ENCODE results near the gene ULBP3.
"Not testable (repeated sequence)": the region's sequence is repeated elsewhere in the genome, so short reads cannot be mapped to it uniquely, and the experiment has no call there.

The ULBP3 gene

GRCh38 chr6:150038202-150039062 lies 30.5 kb downstream of the ULBP3 start:
- DNase-seq: no peak

- no peak for DNase-seq
Observed at GRCh38 chr6:150037526-150038201, 31.3 kb downstream of the ULBP3 start.

- no peak for DNase-seq
Observed at GRCh38 chr6:150036081-150036480, 32.8 kb downstream of the ULBP3 start.

- no peak for DNase-seq
Observed at GRCh38 chr6:150033207-150033771, 35.6 kb downstream of the ULBP3 start.

- DNase-seq: no peak
Observed at GRCh38 chr6:150032598-150032997, 36.3 kb downstream of the ULBP3 start.

GRCh38 chr6:150030611-150031010 lies 38.3 kb downstream of the ULBP3 start:
- no peak for DNase-seq

GRCh38 chr6:150029749-150030148 lies 39.2 kb downstream of the ULBP3 start:
- no peak for DNase-seq

GRCh38 chr6:150029276-150029675 lies 39.6 kb downstream of the ULBP3 start:
- DNase-seq: no peak

GRCh38 chr6:150028799-150029198 lies 40.1 kb downstream of the ULBP3 start:
- DNase-seq: no peak

- no peak for DNase-seq
Observed at GRCh38 chr6:150027806-150028565, 40.9 kb downstream of the ULBP3 start.

GRCh38 chr6:150026976-150027805 lies 41.7 kb downstream of the ULBP3 start:
- DNase-seq: no peak

- DNase-seq: no peak
Observed at GRCh38 chr6:150025201-150025917, 43.6 kb downstream of the ULBP3 start, which contains the start of gene RAET1L. TSS of gene RAET1L (minus strand) at chr6:150025532. CDS start at chr6:150025471, 61 bp downstream.

- no peak for DNase-seq
Observed at GRCh38 chr6:150024646-150025155, 44.2 kb downstream of the ULBP3 start.

- not testable (repeated sequence) for DNase-seq
Observed at GRCh38 chr6:150024021-150024420, 44.9 kb downstream of the ULBP3 start.

- not testable (repeated sequence) for DNase-seq
Observed at GRCh38 chr6:150021870-150022269, 47.1 kb downstream of the ULBP3 start.

GRCh38 chr6:150018846-150019580 lies 49.9 kb downstream of the ULBP3 start:
- no peak for DNase-seq

- not testable (repeated sequence) for DNase-seq
Observed at GRCh38 chr6:150017186-150017521, 51.8 kb downstream of the ULBP3 start.

- DNase-seq: no peak
Observed at GRCh38 chr6:150016324-150017185, 52.4 kb downstream of the ULBP3 start.

GRCh38 chr6:150015281-150016001 lies 53.5 kb downstream of the ULBP3 start:
- not testable (repeated sequence) for DNase-seq

Data from NCI-H187 treated with DMSO at 0.1 percent for 48 hours (cell line).